Stimulated activated naive B cell treated with anti-CD40 and anti-IgM and Interleukin-4, amounts not matched to agents 10 μg/mL and 1 μg/mL and 100 μg/mL, for 72 hours (primary cell): ENCODE data around the gene ZKSCAN2.

Experiments
- ATAC-seq, 2 donors: fragments of 150-1000 bp; cut with Tn5 transposase; replicated peaks; 2 replicates each; pipeline ENCODE4 v1.10.0; 2021; ENCODE audit warnings: moderate library complexity in 1 of 2
- DNase-seq: peaks from one replicate; pipeline ENCODE4 v3.0.0; 2021
- H3K27ac Mint-ChIP-seq: one replicate; pipeline ENCODE4 v1.8.0; 2022; ENCODE audit warnings: mild to moderate bottlenecking, mixed read lengths
- H3K27me3 Mint-ChIP-seq, 2 donors: one replicate each; pipeline ENCODE4 v1.8.0; 2022; ENCODE audit warnings: mixed read lengths in 2 of 2
- H3K36me3 Mint-ChIP-seq, 2 donors: one replicate each; pipeline ENCODE4 v1.8.0; 2022; ENCODE audit warnings: mixed read lengths in 2 of 2, mild to moderate bottlenecking in 1 of 2
- H3K4me1 Mint-ChIP-seq, 2 donors: one replicate each; pipeline ENCODE4 v1.8.0; 2022; ENCODE audit warnings: mixed read lengths in 2 of 2, mild to moderate bottlenecking in 1 of 2
- H3K4me3 Mint-ChIP-seq, 2 donors: one replicate each; pipeline ENCODE4 v1.8.0; 2022; ENCODE audit warnings: mild to moderate bottlenecking in 2 of 2, mixed read lengths in 2 of 2, moderate library complexity in 1 of 2
- H3K9me3 Mint-ChIP-seq, 2 donors: one replicate each; pipeline ENCODE4 v1.8.0; 2022; ENCODE audit warnings: mixed read lengths in 2 of 2, mild to moderate bottlenecking in 1 of 2

The ZKSCAN2 gene

DNA sequence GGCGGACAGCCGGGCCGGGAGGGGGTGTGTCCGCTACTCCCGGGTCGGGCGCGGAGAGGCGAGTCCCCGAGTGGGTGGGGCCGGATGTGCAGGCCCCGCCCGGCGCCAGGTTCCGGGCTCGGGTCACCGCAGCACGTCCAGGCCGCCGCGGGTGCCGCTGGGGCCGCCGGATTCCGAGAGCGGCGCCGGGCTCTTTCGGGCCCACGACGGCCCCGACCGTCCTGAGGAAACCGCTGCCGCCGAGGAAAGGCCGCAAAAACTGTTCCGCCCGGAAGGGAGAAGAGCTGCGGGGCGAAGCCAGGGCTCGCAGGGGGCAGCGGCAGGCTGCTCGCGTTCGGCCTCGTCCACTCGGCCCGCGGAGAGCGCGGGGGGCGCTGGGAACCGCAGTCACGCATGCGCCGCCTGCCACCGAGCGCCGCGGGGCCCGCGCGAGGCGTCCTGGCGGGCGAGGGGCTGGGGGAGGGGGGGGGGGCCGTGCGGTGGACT is at the start of gene ZKSCAN2:
ZKSCAN2 (minus strand) TSS at position 376 of the 486 bp plus-strand sequence. CDS start 718 bp downstream, outside the sequence.
- peak within 1 kb of the TSS; percentile 98 for H3K27ac Mint-ChIP-seq
- DNase-seq (peak; percentile 83), ATAC-seq (peak; percentile 83 to 85)
- peak within 1 kb of the TSS; percentile 92 to 98 for H3K4me3 Mint-ChIP-seq
- no peaks in the 10 kb centered on the region for H3K27me3 Mint-ChIP-seq
- no peaks in the 10 kb centered on the region for H3K9me3 Mint-ChIP-seq
- H3K4me1 Mint-ChIP-seq: peaks cover 28 to 52% of the 10 kb centered on the region in 2 donors
- peaks cover 32% of the 10 kb centered on the region in 2 donors for H3K36me3 Mint-ChIP-seq

DNA sequence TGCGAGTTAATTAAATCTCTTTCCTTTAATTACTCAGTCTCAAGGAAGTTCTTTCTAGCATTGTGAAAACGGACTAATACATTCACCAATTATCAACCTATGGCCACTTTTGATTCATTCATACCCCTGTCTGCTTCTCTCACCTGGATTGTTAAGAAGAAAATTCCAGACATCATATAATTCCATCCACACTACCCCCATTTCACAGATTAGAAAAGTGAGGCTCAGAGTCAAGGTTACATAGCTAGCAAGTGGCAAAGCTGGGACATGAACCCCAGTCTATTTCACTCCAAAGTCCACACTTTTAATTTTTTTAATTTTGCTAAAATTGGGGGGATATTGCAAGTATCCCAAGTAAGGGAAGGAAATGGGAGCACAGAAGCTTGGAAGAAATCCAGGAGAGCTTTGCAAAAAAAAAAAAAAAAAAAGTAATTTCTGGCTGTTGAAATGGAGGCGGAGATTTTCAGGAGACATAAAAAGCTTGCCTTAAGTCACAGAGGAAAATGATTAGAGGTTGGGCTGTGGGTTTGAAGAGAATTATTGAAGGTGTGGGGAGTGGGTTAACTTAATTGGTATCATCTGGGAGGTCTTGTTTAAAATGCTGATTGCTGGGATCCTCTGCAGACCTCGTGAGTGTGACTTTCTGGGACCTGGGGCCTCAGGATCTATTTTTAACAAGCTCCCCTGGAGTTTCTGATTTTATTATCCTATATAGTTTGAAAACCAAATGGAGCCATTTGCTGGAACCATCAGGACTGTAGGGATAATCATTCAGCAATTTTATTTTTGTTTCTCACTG is 42.3 kb upstream of the ZKSCAN2 start:
- Mint-ChIP-seq H3K27me3 (no peaks in the 10 kb centered on the region), H3K36me3 (no peaks in the 10 kb centered on the region), H3K9me3 (peaks cover 0 to 2% of the 10 kb centered on the region in 2 donors), H3K4me3 (no peak overlapping the region), H3K4me1 (no peaks in the 10 kb centered on the region), H3K27ac (no peak overlapping the region)
- DNase-seq: no peak
- no peak for ATAC-seq

DNA sequence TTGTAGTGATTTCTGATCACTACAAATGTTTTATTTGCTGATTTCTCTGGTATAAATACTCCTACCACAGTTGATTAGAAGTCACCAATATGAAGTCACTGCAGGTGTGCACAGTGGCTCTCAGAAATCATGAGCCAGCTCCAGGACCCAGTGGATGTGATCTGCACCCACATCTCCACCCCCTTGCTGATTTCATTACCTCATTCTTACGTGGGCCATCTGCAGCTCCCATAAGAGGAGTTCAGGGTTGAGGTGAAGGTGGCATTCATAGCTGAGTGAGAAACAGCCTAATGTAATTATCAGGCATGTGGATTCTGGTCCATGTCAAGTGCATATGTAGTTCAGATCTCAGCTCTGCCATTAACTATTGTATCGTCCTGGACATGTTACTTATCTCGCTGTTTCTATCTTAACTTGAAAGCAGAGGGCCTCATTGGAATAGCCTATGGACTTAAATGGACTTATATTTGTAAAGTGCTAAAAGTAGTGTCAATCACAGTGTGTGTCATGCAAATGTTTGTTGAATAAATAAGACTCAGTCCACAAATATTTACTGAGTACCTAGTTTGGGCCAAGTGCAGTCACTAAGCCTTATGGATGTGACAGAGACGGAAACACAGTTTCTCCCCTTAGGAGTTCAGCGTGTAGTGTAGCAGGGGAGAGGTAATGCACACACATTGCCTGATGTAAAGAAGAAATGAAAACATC is 40.7 kb upstream of the ZKSCAN2 start:
- H3K36me3 Mint-ChIP-seq: peaks cover 0 to under 1% of the 10 kb centered on the region in 2 donors
- H3K27ac Mint-ChIP-seq: no peak overlapping the region
- H3K4me3 Mint-ChIP-seq: no peak overlapping the region
- H3K27me3 Mint-ChIP-seq: no peaks in the 10 kb centered on the region
- ATAC-seq: no peak
- DNase-seq: no peak
- no peaks in the 10 kb centered on the region for H3K9me3 Mint-ChIP-seq
- H3K4me1 Mint-ChIP-seq: no peaks in the 10 kb centered on the region

DNA sequence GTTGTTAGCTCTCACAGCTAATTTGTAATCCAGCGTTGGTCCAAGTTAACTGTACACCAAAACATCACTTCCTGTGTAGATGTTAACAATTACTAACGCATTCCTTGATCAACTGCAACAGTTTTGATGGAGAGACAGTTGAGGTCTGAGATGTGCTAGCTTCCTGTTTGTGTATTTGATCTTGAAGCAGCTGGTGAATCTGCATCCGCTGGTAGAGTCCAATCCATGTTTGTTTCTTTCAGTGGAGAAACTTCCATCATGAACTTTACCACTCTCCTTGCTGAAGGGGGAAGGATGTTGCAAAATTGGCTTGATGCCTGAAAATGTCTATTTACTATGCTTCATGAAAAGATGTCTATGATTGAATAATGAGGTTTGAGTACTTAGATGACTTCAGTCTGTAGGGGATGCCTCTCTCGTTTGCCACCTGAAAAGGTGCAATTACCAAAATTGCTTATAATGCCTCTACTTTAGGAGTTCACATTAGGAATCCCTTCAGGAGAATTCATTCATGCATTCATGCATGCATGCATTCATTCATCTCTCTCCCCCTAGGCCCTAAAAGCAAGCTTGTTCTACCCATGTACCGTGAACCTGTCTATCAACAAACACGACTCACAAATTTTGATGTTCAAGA is 39.6 kb upstream of the ZKSCAN2 start:
- Mint-ChIP-seq H3K27ac (no peak overlapping the region), H3K4me1 (no peaks in the 10 kb centered on the region), H3K9me3 (no peaks in the 10 kb centered on the region), H3K4me3 (no peak overlapping the region), H3K36me3 (peaks cover 2 to 5% of the 10 kb centered on the region in 2 donors), H3K27me3 (no peaks in the 10 kb centered on the region)
- ATAC-seq (no peak), DNase-seq (no peak)

DNA sequence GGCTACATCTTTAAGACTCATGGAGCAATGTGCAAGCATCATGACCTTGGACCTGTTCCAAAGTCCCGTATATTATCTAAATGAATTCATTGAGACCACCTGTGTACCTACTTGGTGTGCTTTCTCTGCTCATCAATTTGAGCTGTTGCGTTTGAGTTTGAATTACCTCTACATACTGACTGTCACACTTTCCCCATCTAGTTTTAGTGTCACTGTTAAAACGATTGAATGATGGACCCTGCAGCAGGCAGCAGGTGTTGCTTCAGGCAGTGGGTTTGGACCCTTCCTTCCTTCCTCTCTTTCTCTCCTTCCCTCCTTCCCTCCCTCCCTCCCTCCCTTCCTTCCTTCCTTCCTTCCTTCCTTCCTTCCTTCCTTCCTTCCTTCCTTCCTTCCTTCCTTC is 33.9 kb upstream of the ZKSCAN2 start:
- DNase-seq (no peak), ATAC-seq (no peak)
- H3K27ac Mint-ChIP-seq: no peak overlapping the region
- H3K4me3 Mint-ChIP-seq: no peak overlapping the region
- H3K4me1 Mint-ChIP-seq: no peaks in the 10 kb centered on the region
- H3K27me3 Mint-ChIP-seq: no peaks in the 10 kb centered on the region
- H3K9me3 Mint-ChIP-seq: peaks cover 0 to 7% of the 10 kb centered on the region in 2 donors
- peaks cover 5 to 23% of the 10 kb centered on the region in 2 donors for H3K36me3 Mint-ChIP-seq

DNA sequence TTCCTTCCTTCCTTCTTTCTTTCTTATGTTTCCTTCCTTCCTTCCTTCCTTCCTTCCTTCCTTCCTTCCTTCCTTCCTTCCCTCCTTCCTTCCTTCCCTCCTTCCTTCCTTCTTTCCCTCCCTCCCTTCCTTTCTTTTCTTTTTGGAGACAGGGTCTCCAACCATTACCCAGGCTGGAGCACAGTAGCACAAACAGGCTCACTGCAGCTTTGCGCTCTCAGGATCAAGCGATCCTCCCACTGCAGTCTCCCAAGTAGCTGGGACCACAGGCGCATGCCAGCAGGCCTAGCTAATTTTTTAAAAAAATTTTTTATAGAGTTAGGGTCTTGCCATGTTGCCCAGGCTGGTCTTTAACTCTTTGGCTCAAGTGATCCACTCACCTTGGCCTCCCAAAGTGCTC is 31.8 kb upstream of the ZKSCAN2 start:
- Mint-ChIP-seq H3K4me3 (no peak overlapping the region), H3K36me3 (peaks cover 5 to 23% of the 10 kb centered on the region in 2 donors), H3K27ac (no peak overlapping the region), H3K4me1 (no peaks in the 10 kb centered on the region), H3K9me3 (peaks cover 3 to 7% of the 10 kb centered on the region in 2 donors), H3K27me3 (peaks cover 0 to 3% of the 10 kb centered on the region in 2 donors)
- DNase-seq: no peak
- ATAC-seq: no peak

DNA sequence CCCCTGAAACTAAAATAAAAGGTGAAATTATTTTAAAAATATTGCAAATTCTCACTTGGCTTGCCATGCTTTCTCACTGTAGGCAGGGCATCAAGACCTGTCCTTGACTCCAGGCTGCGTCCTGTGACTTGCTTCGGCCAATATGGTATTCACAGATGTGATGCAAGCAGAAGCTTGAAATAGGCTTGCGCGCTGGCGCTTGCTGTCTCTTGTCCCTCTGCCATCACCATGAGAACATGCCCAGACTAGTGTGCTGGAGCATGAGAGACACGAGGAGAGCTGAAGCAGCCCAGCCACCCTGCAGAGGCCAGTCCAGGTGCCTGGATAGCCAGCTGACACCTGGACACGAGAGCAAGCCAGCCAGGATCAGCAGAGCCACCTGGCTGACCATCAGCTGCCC is 21.8 kb upstream of the ZKSCAN2 start:
- Mint-ChIP-seq H3K9me3 (peaks cover 4% of the 10 kb centered on the region in 2 donors), H3K27ac (no peak overlapping the region), H3K4me3 (no peak overlapping the region), H3K27me3 (peaks cover 0 to 3% of the 10 kb centered on the region in 2 donors), H3K36me3 (no peaks in the 10 kb centered on the region), H3K4me1 (no peaks in the 10 kb centered on the region)
- DNase-seq: no peak
- ATAC-seq: no peak

DNA sequence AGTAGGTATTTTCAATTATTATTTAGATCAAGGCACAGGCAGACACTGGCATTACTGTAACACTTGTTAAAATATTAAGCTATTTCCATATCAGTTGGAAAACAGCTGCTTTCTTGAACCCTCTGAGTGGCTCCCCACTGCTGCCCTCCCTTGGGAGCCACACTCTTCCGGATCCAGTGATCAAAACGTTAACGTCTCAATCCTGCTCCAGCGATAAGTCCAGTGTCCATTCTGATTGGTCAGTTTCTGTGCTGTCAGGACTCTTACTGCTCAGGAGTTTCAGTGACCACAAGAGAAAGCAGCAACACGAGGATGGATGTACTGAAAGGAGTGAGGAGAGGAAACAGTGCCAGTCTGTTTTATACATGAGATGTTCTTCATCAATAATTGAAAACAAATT is 13.8 kb upstream of the ZKSCAN2 start:
- H3K4me3 Mint-ChIP-seq: no peak overlapping the region
- ATAC-seq: no peak
- H3K27ac Mint-ChIP-seq: peak overlapping the region; percentile 68
- no peak for DNase-seq
- peaks cover 9 to 13% of the 10 kb centered on the region in 2 donors for H3K4me1 Mint-ChIP-seq
- H3K36me3 Mint-ChIP-seq: peaks cover 9 to 24% of the 10 kb centered on the region in 2 donors
- H3K9me3 Mint-ChIP-seq: peaks cover 0 to 2% of the 10 kb centered on the region in 2 donors
- H3K27me3 Mint-ChIP-seq: no peaks in the 10 kb centered on the region

DNA sequence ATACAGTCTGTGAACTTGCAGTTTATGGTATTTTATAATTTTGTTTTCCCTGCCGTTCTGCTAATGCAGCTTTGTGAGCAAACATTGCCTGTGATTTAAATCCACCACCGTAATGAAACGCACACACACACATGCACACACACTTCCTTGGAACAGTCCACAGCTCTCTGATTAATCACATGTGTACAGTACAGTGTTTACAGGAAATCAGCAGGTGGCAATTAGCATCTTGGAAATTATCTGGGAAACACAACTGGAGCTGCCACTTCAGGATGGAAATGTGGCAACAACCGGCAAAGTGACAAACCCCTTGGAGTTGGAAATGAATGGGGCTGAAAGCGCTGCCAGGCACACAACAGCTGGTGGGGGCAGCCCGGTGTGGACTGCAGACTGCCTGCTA is 12.9 kb upstream of the ZKSCAN2 start:
- H3K27ac Mint-ChIP-seq: no peak overlapping the region
- no peak for ATAC-seq

DNA sequence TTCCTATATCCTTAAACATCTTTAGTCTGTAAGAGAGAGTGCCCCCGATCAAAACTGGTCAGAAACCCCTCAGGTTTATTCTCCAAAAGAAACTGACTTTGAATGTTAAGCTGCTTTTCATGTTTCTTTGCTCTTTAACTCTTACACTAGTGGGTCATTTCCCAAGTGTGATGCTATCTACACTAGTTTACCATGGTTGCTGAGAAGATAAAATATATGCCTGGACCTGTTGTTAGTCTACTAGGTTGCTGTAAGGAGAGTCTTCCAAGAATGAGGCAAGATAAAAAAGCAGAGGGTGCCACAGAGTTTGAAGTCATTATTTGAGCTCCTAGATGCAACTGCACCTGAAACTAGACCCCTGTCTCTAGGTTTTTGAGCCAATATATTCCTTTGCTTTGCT is 12.2 kb upstream of the ZKSCAN2 start:
- ATAC-seq: no peak
- H3K4me1 Mint-ChIP-seq: peaks cover 16 to 23% of the 10 kb centered on the region in 2 donors
- H3K27ac Mint-ChIP-seq: no peak overlapping the region
- no peaks in the 10 kb centered on the region for H3K27me3 Mint-ChIP-seq
- no peak for DNase-seq
- peaks cover 0 to 6% of the 10 kb centered on the region in 2 donors for H3K9me3 Mint-ChIP-seq
- no peak overlapping the region for H3K4me3 Mint-ChIP-seq
- peaks cover 20 to 37% of the 10 kb centered on the region in 2 donors for H3K36me3 Mint-ChIP-seq

More for the DNA sequence above, 12.9 kb upstream of the ZKSCAN2 start:
- Mint-ChIP-seq H3K4me3 (no peak overlapping the region), H3K27me3 (no peaks in the 10 kb centered on the region), H3K9me3 (peaks cover 0 to 4% of the 10 kb centered on the region in 2 donors), H3K4me1 (peaks cover 15 to 17% of the 10 kb centered on the region in 2 donors), H3K36me3 (peaks cover 16 to 32% of the 10 kb centered on the region in 2 donors)
- DNase-seq: no peak

DNA sequence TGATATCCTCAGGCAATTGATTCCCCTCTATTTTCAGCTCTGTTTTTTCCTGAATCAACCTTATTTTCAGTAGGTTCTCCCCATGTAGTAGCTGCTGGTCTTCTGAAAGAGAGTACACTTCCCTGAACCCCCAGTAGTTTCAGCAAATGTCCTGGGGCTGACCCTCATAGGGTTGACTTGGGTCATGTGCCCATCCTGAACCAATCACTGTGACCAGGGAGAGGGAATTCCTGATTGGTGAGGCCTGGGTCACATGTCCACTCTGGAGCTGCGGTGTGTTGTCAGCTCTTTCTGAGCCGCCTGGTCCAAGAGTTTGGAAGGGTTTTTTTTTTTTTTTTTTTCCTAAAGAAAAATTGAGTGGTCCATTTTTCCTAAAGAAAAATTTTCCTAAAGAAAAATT is 8.3 kb upstream of the ZKSCAN2 start:
- DNase-seq: no peak
- ATAC-seq: no peak
- H3K36me3 Mint-ChIP-seq: peaks cover 28 to 47% of the 10 kb centered on the region in 2 donors
- peaks cover 20 to 39% of the 10 kb centered on the region in 2 donors for H3K4me1 Mint-ChIP-seq
- H3K27ac Mint-ChIP-seq: no peak overlapping the region
- H3K27me3 Mint-ChIP-seq: no peaks in the 10 kb centered on the region
- H3K9me3 Mint-ChIP-seq: peaks cover 0 to 4% of the 10 kb centered on the region in 2 donors
- no peak overlapping the region for H3K4me3 Mint-ChIP-seq

DNA sequence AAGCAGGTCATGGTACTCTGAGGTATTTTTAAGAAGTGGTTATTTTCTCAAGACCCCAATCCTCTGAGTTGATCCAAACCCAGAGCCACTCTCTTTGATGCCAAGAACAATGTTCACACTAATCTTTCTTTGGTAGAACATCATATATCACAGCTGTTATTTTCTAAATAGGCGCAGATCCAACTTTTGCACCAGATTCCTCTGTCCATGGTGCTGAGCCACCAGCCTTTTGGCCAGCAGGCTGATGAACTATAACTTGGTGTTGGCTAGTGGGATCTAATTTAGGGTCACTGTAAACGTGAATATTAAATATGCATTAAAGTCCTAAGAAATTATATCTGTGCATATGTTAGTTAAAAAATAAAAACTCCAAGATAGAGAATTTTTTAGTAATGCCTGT is 7.0 kb upstream of the ZKSCAN2 start:
- DNase-seq (no peak), ATAC-seq (no peak)
- Mint-ChIP-seq H3K27ac (no peak overlapping the region), H3K27me3 (no peaks in the 10 kb centered on the region), H3K36me3 (peaks cover 27 to 43% of the 10 kb centered on the region in 2 donors), H3K4me1 (peaks cover 20 to 45% of the 10 kb centered on the region in 2 donors), H3K4me3 (no peak overlapping the region), H3K9me3 (peaks cover 0 to 4% of the 10 kb centered on the region in 2 donors)

DNA sequence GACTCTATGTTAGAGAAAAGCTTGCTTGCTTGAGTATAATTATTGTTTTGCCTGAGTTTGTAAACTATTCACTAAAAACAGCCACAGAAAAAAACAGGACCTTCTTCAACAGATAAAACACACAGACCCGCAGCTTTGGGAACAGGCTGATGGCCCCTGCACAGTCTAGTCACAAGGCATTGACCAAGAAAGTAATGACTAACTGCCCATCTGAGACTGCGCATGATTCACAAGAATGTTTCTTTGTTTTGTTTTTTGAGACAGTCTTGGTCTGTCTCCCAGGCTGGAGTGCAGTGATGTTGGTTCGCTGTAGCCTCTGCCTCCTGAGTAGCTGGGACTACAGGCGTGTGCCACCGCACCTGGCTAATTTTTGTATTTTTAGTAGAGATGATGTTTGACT is 2.8 kb upstream of the ZKSCAN2 start:
- ATAC-seq (no peak), DNase-seq (no peak)
- Mint-ChIP-seq H3K36me3 (peaks cover 26 to 39% of the 10 kb centered on the region in 2 donors), H3K9me3 (peaks cover 0 to 2% of the 10 kb centered on the region in 2 donors), H3K27ac (no peak overlapping the region), H3K4me3 (no peak overlapping the region), H3K4me1 (peaks cover 29 to 59% of the 10 kb centered on the region in 2 donors), H3K27me3 (no peaks in the 10 kb centered on the region)

DNA sequence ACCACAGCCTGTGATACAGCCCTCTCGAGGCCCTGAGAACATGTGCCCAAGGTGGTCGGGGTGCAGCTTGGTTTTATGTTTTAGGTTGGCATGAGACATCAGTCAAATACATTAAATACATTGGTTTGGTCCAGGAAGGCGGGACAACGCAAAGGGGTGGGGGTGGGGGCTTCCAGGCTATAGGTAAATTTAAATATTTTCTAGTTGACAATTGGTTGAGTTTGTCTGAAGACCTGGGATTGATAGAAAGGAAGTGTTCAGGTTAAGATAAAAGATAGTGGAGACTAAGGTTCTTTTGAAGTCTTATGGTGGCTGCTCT is 1.2 kb upstream of the ZKSCAN2 start:
- Mint-ChIP-seq H3K4me1 (peaks cover 28 to 52% of the 10 kb centered on the region in 2 donors), H3K4me3 (peak overlapping the region; percentile 92 to 98), H3K27ac (peak overlapping the region; percentile 98), H3K27me3 (no peaks in the 10 kb centered on the region), H3K36me3 (peaks cover 27 to 34% of the 10 kb centered on the region in 2 donors), H3K9me3 (no peaks in the 10 kb centered on the region)
- DNase-seq (no peak), ATAC-seq (no peak)
